Measurements from ENCODE around the gene HYCC1.
"Not testable (repeated sequence)": the region's sequence is repeated elsewhere in the genome, so short reads cannot be mapped to it uniquely, and the experiment has no call there.

The HYCC1 gene

DNA sequence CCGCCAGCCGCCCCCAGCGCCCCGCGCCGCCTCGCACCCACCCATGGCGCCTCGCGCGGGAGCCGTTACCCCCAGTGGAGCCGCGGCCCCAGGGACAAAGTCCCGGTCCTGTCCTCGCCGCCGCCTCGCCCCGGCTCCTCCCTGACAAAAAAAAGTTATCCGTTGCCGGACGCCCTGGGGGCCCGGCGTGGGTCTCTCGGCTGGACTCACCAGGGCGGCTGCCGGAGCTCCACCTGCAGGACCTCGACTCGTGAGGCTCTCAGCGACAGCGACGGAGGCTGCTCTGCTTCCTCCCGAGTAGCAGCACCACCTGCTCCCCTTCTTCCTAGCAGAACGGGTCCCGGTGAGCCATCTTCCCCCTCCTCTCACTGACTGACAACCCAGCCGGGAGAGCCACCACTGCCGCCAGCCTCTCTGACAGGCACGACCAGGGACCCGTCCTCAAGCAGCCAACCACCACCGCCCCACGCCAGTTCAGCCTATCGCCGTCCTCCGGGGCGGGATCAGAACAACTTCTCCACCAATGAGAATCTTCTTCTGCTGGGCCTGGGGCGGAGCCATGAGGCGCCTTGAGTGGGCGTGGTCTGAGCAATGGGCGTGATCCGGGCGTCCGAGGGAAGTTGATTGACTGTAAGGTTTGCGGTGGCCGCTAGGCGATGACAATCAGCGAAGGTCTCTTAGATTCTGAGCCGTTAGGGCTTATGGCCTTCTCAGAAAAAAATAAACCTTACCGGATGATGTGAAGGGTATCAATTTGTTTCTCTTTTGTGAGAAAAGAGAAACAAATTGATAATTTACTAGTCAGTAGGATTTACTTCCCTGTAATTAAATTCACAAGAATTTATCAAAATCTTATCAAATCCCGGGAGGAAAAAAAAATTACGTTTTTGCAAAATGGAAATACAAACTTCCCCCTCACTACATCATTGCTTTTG is at the start of gene HYCC1:
Gene HYCC1 (minus strand): TSS at position 416 of the 935 bp plus-strand sequence. CDS start 23,019 bp downstream, outside the sequence.
- peak; percentile 99 for FAIRE-seq

DNA sequence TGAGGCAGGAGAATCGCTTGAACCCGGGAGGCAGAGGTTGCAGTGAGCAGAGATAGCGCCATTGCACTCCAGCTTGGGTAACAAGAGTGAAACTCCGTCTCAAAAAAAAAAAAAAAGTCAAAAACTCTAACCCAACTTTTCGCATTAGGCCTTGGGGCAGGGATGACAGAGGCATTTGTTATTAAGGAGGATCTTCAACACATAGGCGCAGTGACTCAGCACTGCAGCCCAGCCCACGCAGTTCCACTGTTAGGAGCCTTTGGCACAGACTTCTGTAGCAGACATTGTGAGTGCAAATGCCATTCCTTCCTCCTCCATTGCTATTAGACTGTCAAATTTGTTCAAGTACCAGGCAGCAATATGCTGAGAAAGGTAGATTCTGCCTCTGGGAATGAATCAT is 48.5 kb upstream of the HYCC1 start:
- no peak for FAIRE-seq

DNA sequence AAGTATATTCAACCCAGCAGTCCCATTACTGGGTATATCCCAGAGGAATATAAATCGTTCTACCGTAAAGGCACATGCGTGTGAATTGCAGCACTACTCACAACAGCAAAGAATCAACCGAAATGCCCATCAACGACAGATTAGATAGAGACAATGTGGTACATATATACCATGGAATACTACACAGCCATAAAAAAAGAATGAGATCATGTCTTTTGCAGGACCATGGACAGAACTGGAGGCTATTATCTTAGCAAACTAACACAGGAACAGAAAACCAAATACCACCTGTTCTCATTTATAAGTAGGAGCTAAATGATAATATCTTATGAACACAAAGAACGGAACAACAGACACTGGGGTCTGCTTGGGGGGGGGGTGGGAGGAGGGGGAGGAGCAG is 47.4 kb upstream of the HYCC1 start:
- FAIRE-seq: no peak

DNA sequence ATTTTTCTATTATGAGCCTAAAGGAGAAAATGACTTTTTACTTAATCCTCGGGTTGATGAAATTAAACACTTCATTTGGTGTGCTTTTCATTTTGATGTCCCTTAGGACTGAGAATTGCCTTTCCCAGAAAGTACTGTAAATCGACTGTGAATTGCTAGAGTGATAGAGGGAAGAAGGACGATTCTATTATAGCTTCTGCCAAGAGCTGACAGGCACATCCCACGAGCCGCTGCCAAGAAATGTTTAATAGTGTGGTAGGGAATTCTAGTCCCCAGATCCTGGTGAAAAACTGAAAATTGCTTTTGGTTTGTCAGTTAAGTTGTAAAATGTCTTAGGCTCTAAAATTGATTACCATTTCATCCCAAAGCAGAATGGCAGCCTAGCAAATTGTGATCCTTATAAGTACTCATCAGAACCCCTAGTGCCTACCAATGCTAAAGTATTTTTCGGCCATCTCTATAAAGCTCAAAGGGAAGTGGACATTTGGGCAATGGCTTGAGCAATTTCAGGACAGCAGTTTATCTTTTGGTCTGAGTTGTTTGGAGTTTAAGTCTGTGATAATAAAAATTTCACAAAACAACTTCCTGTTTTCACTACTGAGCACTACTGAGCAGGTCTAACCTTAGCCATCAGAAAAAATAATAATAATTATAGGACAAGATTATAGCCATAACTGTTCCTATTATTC is 44.6 kb upstream of the HYCC1 start:
- no peak for FAIRE-seq

DNA sequence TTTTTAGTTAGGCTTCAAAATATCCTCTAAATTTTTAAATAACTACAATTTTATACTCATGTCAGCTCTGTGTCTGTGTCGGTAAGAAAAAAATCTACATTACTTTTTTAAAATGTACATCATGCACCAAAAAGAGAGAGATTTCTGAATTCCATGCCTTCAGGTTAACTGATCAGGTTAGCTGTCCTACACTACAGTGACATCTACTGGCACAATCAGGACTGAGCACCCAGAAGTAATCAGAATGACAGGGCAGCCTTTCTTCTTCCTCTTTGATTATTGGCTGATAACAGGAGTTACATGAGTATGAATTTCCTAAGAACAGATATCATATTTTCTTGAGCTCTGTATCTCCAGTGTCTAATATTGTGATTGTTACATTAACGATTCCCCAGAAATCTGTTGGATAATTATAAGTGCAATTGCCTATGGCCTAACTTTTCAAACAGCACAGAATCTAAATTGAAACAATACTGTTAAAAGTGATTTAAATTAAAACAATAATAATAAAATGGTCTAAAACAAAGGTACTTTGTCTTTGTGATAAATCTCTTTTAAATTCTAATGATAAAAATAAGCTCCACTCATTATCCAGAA is 41.8 kb upstream of the HYCC1 start:
- FAIRE-seq: peak; percentile 84

DNA sequence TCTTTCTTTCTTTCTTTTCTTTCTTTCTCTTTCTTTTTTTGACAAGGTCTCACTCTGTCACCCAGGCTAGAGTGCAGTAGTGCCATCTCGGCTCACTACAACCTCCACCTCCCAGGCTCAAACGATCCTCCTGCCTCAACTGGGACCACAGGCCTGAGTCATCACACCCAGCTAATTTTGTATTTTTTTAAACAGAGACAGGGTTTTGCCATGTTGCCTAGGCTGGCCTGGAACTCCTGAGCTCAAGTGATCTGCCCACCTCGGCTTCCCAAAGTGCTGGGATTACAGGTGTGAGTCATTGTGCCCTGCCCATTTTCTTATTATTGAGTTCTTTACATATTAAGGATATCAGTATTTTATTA is 37.2 kb upstream of the HYCC1 start:
- FAIRE-seq: not testable (repeated sequence)

DNA sequence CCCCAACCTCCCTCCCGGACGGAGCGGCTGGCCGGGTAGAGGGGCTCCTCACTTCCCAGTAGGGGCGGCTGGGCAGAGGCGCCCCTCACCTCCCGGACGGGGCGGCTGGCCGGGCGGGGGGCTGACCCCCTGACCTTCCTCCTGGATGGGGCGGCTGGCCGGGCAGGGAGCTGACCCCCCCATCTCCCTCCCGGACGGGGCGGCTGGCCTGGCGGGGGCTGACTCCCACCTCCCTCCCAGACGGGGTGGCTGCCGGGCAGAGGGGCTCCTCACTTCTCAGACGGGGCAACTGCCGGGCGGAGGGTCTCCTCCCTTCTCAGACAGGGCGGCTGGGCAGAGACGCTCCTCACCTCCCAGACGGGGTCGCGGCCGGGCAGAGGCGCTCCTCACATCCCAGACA is 32.4 kb upstream of the HYCC1 start:
- not testable (repeated sequence) for FAIRE-seq

DNA sequence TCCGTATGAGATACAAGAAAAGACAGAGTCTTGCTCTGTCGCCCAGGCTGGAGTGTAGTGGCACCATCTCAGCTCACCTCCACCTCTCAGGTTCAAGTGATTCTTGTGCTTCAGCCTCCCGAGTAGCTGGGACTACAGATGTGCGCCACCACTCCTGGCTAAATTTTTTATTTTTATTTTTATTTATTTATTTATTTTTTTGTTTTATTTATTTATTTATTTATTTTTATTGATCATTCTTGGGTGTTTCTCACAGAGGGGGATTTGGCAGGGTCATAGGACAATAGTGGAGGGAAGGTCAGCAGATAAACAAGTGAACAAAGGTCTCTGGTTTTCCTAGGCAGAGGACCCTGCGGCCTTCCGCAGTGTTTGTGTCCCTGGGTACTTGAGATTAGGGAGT is 31.2 kb upstream of the HYCC1 start:
- not testable (repeated sequence) for FAIRE-seq

DNA sequence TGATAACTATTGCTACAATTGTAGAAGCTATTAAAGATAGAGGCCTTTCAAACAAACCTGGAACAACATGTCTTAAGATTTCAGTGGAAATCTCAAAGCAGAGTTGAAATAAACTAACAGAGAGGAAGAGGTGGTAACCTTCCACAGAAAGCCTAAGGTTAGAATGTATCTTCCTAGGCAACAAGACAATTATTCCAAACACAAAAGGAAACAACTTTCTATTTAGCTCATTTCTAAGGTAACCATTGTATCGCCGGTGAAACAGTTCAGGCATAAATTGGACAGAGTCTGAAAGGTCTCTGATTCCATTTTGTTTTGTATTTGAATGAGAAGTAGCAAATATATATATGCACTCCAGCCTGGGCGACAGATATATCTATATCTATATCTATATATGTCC is 30.7 kb upstream of the HYCC1 start:
- no peak for FAIRE-seq

DNA sequence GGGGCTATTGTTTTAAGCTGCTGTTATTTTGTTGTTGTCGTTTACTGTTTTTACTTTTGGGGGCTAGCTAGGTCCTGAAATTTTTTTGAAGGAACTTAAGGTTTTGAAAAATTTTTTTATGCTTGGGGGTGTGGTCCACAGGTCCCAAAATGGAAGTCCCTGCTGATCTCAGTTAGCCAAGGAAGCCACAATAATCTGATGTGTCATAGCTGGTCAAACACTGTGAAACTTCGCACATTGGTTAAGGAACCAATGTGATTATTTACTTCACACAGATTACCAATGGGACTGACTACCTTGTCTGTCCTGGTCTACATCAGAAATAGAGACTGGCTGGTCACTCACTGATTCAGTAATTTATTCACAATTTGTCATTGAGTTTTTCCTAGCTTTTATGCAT is 29.5 kb upstream of the HYCC1 start:
- FAIRE-seq: no peak

DNA sequence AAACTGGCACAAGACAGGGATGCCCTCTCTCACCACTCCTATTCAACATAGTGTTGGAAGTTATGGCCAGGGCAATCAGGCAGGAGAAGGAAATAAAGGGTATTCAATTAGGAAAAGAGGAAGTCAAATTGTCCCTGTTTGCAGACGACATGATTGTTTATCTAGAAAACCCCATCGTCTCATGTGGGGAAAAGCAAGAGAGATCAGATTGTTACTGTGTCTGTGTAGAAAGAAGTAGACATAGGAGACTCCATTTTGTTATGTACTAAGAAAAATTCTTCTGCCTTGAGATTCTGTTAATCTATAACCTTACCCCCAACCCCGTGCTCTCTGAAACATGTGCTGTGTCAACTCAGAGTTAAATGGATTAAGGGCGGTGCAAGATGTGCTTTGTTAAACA is 25.7 kb upstream of the HYCC1 start:
- FAIRE-seq: not testable (repeated sequence)

DNA sequence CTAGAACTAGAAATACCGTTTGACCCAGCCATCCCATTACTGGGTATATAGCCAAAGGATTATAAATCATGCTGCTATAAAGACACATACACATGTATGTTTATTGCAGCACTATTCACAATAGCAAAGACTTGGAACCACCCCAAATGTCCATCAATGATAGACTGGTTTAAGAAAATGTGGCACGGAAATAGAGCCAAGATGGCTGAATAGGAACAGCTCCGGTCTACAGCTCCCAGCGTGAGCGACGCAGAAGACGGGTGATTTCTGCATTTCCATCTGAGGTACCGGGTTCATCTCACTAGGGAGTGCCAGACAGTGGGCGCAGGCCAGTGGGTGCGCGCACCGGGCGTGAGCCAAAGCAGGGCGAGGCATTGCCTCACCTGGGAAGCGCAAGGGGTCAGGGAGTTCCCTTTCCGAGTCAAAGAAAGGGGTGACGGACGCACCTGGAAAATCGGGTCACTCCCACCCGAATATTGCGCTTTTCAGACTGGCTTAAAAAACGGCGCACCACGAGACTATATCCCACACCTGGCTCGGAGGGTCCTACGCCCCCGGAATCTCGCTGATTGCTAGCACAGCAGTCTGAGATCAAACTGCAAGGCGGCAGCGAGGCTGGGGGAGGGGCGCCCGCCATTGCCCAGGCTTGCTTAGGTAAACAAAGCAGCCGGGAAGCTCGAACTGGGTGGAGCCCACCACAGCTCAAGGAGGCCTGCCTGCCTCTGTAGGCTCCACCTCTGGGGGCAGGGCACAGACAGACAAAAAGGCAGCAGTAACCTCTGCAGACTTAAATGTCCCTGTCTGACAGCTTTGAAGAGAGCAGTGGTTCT is 21.8 kb upstream of the HYCC1 start:
- not testable (repeated sequence) for FAIRE-seq

DNA sequence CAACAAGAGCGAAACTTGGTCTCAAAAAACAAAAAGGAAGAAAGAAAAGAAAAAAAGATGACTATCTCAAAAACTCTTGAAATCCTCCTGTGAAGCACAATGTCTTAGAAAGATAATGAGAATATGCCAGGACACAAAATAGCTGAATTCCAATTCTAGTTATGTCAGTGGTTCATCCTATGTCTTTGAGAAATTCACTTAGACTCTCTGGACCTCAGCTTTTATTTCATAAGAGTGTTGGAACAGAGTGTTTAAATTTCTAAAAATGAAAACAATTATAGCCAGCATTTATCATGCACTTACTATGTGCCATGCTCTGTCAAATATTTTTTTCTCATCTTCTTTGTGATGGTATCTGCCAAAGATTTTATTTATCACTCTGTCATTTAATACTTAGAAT is 13.3 kb upstream of the HYCC1 start:
- FAIRE-seq: no peak

DNA sequence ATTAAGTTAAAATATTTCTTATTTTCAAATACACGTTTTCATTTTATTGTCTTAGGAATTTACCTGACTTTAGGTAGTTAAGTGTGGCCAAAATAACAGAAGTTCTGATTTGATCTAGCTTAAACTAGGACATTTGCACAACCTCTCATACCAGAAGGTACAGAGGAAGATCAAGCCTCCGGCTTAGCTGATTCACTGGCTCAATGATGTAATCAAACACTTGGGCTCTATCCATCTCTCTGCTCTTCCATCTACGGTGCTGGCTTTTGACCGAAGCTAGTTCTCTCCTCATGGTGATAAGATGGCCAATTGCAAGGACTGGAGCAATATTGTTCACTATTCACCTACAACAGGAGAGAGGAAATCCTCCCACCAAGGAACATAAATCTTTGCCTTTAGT is 12.2 kb upstream of the HYCC1 start:
- no peak for FAIRE-seq

DNA sequence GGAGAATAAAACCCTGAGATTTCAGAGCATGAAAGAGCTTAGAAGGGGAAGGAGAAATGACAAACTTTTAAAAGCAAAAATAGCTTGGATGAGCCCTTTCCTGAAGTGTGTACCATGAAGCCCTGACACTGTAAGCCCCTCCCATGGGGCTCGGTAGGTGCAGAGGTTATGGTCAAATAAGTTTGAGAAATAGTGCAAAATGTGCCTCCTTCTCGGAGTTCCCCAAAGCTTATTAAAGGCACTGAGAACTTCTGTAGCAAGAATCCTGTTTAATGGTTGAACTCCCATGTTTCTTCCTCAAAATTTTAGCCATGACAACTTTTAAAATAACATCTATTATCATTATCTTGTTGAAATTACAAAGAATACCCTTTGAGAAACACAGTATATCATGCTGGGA is 10.5 kb upstream of the HYCC1 start:
- FAIRE-seq: no peak

DNA sequence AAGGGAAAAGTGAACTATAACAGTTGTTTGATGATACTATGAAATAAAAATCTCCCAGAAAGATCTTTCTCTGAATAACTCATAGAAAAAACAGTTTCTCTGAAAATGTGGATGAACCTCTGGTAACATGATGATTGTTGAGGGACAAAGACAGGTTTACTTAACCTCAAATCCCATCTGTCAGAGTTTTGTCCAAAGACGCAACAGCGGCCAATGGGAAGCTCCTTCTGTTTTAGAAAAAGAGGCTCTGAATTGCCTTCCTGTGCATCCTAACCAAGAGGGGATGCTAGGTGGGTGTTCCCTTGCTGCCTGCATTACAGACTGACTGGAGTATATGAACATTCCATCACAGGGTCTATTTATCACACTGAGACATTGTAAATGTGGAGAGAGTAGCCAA is 8.9 kb upstream of the HYCC1 start:
- no peak for FAIRE-seq

DNA sequence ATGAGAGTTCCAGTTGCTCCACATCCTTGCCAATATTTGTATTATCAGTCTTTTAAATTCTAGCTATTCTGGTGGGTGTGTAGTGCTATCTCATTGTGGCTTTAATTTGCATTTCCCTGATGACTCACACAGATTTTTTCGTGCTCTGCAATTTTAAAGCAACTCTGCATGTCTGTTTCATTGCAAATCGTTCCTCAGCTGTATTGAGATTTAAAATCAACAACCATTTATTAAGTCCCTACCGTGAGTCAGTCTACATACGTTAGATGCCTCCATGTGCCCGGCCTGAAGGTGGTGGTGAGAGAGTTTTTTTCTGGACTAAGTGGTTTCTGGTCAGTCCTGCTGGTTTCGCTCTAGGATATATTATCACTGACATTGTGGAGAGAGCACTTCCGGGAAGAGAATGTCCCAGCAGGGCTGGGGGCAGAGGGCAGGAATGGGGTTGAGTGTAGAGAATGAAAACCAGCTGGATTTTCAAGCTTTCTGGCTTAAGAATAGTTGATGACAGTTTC is 8.4 kb upstream of the HYCC1 start:
- FAIRE-seq: no peak

DNA sequence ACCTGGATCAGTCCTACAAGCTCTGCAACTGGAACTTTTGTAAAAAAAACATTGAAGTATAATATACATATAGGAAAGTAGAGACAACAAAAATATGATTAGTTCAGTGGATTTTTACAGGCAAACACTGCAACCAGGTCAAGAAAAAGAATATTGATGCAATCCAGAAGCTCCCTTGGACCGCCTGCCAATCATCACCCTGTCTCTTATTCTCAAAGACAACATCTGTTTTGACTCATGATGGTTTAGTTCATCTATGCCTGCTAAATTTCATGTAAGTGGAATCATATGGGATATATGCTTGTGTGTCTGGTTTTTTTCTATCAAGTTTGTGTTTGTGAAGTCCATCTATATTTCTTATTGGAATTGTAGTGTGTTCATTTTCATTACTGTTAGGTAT is 7.7 kb upstream of the HYCC1 start:
- FAIRE-seq: no peak

DNA sequence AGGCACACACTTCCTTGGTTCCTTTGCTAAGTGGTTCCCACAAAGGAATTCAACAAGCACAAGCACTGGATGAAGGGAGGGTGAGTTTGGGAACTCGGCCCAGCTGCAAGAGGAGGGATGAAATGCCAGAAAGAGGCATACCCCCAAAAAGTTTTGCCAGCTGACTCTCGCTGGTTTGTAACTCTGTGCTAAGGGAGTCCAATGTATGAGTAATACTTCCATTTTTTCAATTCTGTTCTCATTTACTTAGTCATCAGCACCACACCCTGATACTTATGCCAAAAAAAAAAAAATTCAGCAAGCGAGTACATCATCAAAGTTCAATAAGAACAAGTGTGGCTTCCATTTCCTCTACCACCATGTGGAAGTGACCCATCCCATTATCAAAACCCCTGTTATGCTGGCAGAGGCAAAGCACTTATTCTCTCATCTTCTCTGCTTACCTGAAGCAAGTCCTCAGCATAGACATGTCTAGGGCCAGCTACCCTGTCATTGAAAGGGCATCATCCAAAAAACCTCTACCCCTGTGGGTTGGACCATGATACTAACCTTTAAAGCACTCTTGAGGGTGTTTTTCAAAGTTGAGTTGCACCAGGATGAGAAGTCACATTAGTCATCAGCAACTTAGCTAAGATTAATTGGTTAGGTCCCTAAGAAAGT is 6.9 kb upstream of the HYCC1 start:
- no peak for FAIRE-seq

DNA sequence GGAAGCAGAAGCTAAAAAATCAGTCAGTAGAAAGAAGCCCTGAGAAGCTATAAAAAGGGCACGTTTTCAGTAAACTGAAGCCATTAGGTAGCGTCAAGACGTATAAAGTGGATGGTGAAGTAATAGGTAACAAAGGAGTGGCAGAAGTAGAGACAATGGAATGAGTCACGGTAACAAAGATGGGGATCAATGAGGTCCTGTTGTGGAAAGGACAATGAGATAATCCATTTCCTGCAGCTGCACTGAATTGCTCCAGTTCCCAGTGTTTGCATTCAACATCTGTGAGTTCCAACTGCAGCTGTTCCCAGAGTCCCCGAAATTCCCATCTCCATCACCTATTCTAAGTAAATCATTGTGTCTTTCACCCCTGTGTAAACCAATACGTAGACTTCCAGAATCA is 4.8 kb upstream of the HYCC1 start:
- FAIRE-seq: no peak

DNA sequence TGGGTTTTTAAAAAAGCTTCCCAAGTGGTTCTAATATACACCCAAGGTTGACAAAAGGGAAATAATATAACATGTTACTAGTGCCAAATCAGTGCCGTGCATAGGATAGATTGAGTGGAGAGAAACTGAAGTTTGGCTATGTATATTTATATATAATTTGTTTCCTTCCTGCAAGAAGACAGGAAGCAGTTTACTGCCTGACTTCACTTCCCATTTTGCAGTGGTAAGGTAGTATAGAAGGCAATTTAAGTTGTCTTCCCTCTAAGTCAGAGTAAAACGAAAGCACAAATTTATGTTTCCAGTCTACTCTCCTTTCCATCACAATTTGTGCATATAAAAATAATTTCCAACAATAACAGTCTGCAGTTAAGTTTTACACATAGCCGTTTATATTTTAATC is 3.4 kb upstream of the HYCC1 start:
- FAIRE-seq: no peak

All from endometrium (tissue), 2 donors.